Thyroid gland (tissue), 4 donors: ENCODE results near the gene ACLY.

ENCODE experiments used
- POLR2A ChIP-seq, 2 donors: fragments of 450-650 bp; IDR thresholded peaks; one replicate each; pipeline ENCODE4 v1.6.1; 2017; ENCODE audit warnings: antibody characterized with exemption in 2 of 2, mild to moderate bottlenecking in 2 of 2, moderate library complexity in 1 of 2
- TF ChIP-seq, protein P1 (sequence below), 6 experiments: fragments of 200-600 bp in 3 of 6; fragments of 450-650 bp in 3 of 6; sonication (generic) in 3 of 6; IDR thresholded peaks; one replicate each; pipeline ENCODE4 v1.5.1; 2016 to 2019; ENCODE audit warnings: antibody characterized with exemption in 6 of 6, mild to moderate bottlenecking in 2 of 6, inconsistent platforms in 1 of 6, moderate library complexity in 1 of 6

- TF ChIP-seq POLR2A (IDR thresholded peaks at IDR 0.05): no peak
- TF ChIP-seq, protein P1, sequence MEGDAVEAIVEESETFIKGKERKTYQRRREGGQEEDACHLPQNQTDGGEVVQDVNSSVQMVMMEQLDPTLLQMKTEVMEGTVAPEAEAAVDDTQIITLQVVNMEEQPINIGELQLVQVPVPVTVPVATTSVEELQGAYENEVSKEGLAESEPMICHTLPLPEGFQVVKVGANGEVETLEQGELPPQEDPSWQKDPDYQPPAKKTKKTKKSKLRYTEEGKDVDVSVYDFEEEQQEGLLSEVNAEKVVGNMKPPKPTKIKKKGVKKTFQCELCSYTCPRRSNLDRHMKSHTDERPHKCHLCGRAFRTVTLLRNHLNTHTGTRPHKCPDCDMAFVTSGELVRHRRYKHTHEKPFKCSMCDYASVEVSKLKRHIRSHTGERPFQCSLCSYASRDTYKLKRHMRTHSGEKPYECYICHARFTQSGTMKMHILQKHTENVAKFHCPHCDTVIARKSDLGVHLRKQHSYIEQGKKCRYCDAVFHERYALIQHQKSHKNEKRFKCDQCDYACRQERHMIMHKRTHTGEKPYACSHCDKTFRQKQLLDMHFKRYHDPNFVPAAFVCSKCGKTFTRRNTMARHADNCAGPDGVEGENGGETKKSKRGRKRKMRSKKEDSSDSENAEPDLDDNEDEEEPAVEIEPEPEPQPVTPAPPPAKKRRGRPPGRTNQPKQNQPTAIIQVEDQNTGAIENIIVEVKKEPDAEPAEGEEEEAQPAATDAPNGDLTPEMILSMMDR (IDR thresholded peaks at IDR 0.05): no peak
Observed at GRCh38 chr17:41939693-41940090, 20.9 kb upstream of the ACLY start.
